HL-60 (cell line): ENCODE results near the gene ITGB2.

ENCODE experiments used
- GABPA ChIP-seq: IDR thresholded peaks from 2 replicates; pipeline ENCODE4 v1.6.1; 2012; ENCODE audit warnings: low read depth
- TF ChIP-seq, protein P1 (sequence below): IDR thresholded peaks from one replicate; pipeline ENCODE4 v1.5.1; 2011; ENCODE audit warnings: low read length, control low read depth, inconsistent platforms; ENCODE audit not compliant: insufficient read depth

DNA sequence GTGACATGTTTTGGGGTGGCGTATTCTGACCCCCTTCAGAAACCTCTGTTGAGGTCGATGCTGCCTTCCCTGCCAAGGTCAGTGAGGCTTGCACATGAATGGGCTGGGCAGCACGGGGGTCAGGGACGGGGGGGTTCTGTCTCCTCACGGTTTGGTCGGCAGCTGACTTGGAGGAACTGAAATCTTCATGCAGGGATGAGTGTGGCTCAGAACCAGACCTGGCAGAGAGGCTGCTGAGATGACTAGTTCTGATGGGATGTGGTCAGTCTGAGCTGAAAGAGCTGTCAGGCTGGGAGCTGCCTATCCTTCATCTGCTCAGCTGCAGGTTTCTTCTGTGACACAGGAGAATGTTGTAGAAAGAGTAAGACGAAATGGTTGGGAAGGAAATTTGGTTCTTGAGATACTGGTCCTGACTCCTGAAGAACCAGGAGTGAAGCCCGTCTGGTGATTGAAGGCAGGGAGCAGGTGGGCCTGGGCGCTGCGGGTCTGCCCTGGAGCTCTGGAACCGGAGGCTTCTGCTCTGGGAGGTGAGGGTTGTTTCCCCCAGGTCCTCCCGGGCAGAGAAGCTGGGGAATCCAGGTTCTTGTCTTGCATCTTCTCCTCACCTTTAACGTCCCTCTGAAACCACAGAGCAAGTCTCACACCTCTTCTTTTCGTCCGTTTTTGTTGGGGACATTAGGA, 22.4 kb upstream of the ITGB2 start:
- TF ChIP-seq, protein P1, sequence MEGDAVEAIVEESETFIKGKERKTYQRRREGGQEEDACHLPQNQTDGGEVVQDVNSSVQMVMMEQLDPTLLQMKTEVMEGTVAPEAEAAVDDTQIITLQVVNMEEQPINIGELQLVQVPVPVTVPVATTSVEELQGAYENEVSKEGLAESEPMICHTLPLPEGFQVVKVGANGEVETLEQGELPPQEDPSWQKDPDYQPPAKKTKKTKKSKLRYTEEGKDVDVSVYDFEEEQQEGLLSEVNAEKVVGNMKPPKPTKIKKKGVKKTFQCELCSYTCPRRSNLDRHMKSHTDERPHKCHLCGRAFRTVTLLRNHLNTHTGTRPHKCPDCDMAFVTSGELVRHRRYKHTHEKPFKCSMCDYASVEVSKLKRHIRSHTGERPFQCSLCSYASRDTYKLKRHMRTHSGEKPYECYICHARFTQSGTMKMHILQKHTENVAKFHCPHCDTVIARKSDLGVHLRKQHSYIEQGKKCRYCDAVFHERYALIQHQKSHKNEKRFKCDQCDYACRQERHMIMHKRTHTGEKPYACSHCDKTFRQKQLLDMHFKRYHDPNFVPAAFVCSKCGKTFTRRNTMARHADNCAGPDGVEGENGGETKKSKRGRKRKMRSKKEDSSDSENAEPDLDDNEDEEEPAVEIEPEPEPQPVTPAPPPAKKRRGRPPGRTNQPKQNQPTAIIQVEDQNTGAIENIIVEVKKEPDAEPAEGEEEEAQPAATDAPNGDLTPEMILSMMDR: no peak
- no peak for TF ChIP-seq GABPA
